VCaP (cell line): ENCODE data around the gene ST7.

ENCODE experiments used
- H3K27ac ChIP-seq: fragments of 450-650 bp; 2 replicates; pipeline ENCODE4 v1.5.1; 2017
- TF ChIP-seq, protein P1 (sequence below): fragments of 450-650 bp; conservative IDR thresholded peaks from 2 replicates; pipeline ENCODE4 v1.5.1; 2017; ENCODE audit warnings: mild to moderate bottlenecking, moderate library complexity

The ST7 gene

DNA sequence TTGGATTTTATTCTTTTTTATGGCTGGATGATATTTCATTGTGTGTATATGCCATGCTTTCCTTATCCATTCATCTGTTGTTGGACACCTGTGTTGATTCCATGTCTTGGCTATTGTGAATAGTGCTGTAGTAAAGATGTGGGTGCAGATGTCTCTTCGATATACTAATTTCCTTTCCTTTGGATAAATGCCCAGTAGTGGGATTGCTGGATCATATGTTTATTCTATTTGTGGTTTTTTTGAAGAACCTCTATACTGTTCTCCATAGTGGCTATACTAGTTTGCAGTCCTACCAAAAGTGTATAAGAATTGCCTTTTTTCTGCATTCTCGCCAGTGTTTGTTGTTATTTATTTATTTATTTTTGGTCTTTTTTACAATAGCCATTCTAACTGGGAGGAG, 209.8 kb downstream of the ST7 start:
- TF ChIP-seq, protein P1, sequence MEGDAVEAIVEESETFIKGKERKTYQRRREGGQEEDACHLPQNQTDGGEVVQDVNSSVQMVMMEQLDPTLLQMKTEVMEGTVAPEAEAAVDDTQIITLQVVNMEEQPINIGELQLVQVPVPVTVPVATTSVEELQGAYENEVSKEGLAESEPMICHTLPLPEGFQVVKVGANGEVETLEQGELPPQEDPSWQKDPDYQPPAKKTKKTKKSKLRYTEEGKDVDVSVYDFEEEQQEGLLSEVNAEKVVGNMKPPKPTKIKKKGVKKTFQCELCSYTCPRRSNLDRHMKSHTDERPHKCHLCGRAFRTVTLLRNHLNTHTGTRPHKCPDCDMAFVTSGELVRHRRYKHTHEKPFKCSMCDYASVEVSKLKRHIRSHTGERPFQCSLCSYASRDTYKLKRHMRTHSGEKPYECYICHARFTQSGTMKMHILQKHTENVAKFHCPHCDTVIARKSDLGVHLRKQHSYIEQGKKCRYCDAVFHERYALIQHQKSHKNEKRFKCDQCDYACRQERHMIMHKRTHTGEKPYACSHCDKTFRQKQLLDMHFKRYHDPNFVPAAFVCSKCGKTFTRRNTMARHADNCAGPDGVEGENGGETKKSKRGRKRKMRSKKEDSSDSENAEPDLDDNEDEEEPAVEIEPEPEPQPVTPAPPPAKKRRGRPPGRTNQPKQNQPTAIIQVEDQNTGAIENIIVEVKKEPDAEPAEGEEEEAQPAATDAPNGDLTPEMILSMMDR, result no peak
- no peak overlapping the region for H3K27ac ChIP-seq

DNA sequence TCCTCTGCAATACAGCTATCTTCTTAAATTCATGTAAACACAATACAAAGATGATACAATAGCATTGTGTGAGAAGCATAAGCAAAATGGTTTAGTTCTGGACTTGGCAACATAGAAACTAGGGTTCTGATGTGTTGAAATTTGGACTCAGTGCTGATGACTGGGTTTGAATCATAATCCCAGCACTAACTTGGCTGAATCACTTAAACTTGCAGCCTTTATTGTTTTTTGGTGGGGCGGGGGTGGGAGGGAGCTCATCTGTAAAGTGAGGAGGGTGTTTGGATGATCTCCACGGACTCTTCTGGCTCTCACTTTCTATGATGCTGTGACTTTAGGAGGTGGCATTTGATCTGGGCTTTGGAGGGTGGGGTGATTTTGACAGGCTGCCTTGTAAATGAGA, 211.3 kb downstream of the ST7 start:
- TF ChIP-seq, protein P1, result no peak
- no peak overlapping the region for H3K27ac ChIP-seq

DNA sequence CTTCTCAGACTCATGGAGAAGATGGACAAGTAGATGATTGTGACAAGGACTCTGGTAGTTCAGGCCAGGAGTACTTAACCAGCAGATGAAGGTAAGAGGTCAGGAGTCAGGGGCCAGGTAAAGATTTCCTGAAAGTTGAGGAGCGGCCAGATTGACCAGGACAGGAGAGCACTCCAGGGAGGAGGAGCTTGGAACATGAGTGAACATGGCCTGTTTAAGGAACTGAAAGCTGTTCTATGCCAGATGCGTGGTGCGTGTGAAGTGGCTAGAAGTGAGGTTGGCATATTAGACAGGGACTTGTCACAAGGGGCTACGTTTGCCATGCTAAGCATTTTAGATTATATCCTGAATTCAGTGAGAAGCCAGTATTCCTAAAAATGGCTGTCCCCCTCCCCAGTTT, 212.4 kb downstream of the ST7 start:
- TF ChIP-seq, protein P1, result no peak

DNA sequence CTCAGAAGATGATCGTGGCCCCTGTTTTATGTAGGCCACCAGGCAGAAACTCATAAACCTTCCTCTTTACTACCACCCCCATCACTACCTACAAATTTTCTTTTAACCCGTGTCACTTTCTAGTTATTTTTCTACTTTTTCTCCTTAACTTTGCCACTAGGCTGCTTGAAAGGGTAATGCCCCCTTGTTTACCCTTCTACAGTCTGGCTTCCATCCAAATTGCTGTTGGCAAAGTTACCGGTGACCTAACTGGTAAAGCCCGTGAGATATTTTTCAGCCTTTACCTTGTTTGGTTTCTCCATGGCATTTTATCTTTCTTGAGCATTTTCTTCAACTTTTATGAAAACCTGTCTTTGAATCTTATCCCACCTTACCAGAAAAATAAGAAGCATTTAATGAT, 216.6 kb downstream of the ST7 start:
- no peak overlapping the region for H3K27ac ChIP-seq
- TF ChIP-seq, protein P1, result no peak

More for the DNA sequence above, 212.4 kb downstream of the ST7 start:
- H3K27ac ChIP-seq, result no peak overlapping the region

- TF ChIP-seq, protein P1, result no peak
- no peak overlapping the region for H3K27ac ChIP-seq
Observed at GRCh38 chr7:117171106-117171505, 217.8 kb downstream of the ST7 start.

- TF ChIP-seq, protein P1, result no peak
Observed at GRCh38 chr7:117172283-117172682, 219.0 kb downstream of the ST7 start.

DNA sequence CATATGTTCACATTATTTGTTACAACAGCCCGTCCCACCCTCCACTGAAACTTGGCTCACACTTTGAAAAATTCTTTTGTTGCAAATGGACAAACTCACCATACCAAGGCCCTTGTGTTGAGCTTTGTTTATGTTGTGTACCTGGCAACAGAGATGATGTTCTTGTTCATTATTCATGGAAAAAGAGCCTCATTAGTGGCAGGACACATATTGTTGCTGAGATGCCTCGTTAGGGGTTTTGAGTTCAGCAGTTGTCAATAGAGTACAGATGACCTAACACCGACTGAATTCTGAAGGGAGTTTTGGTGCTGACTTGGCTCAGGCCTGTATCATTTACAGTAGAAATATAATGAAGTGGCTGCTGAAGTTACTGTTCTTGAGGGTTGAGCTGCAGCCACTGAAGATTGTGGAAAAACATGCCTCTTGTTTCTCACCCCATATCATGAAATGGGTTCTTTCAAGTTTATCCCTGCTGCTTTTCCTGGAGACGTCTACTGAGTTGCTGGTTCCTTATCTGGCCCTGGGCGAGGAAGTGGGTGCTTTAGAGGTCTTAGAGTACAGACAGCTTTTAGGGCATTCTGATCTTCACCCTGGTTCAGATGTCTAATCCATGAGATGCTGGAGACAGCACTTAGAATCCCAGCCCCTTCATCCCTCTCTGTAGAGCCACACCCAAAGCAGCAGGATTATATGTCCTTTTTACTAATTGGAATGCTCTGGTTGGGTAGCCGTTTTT, 219.9 kb downstream of the ST7 start:
- TF ChIP-seq, protein P1, result no peak
- H3K27ac ChIP-seq, result no peak overlapping the region

More at GRCh38 chr7:117172283-117172682, 219.0 kb downstream of the ST7 start:
- H3K27ac ChIP-seq, result no peak overlapping the region
